ENCODE data around the gene ITGA11. TPM values are rescaled to one million over a fixed set of nuclear protein-coding genes. Genes with fewer than 3 reads are reported as not detected.

The ITGA11 gene
- total RNA-seq, 1 donor from 2014 or later, result 7.0 TPM

- Histone ChIP-seq H3K4me3 (ENCODE audit: low read depth, low read length) (no peak overlapping the region), H3K36me3 (ENCODE audit: control insufficient read depth, insufficient read depth, low read length) (no peaks in the 10 kb centered on the region), H3K27me3 (ENCODE audit: control insufficient read depth, insufficient read depth, low read length) (no peaks in the 10 kb centered on the region)
- DNase-seq (ENCODE audit: low read depth), result no peak
- TF ChIP-seq, protein P1, sequence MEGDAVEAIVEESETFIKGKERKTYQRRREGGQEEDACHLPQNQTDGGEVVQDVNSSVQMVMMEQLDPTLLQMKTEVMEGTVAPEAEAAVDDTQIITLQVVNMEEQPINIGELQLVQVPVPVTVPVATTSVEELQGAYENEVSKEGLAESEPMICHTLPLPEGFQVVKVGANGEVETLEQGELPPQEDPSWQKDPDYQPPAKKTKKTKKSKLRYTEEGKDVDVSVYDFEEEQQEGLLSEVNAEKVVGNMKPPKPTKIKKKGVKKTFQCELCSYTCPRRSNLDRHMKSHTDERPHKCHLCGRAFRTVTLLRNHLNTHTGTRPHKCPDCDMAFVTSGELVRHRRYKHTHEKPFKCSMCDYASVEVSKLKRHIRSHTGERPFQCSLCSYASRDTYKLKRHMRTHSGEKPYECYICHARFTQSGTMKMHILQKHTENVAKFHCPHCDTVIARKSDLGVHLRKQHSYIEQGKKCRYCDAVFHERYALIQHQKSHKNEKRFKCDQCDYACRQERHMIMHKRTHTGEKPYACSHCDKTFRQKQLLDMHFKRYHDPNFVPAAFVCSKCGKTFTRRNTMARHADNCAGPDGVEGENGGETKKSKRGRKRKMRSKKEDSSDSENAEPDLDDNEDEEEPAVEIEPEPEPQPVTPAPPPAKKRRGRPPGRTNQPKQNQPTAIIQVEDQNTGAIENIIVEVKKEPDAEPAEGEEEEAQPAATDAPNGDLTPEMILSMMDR (IDR thresholded peaks at IDR 0.05; ENCODE audit: insufficient read depth, low read length, poor library complexity, severe bottlenecking), result no peak
These were observed 21.3 kb downstream of the ITGA11 start for GRCh38 chr15:68410466-68411342.

GRCh38 chr15:68409736-68410370 lies 22.1 kb downstream of the ITGA11 start:
- no peaks in the 10 kb centered on the region for H3K36me3 ChIP-seq (ENCODE audit: control insufficient read depth, insufficient read depth, low read length)
- H3K4me3 ChIP-seq (ENCODE audit: low read depth, low read length), result no peak overlapping the region
- TF ChIP-seq, protein P1 (IDR thresholded peaks at IDR 0.05; ENCODE audit: insufficient read depth, low read length, poor library complexity, severe bottlenecking), result no peak
- H3K27me3 ChIP-seq (ENCODE audit: control insufficient read depth, insufficient read depth, low read length), result no peaks in the 10 kb centered on the region
- no peak for DNase-seq (ENCODE audit: low read depth)

DNA sequence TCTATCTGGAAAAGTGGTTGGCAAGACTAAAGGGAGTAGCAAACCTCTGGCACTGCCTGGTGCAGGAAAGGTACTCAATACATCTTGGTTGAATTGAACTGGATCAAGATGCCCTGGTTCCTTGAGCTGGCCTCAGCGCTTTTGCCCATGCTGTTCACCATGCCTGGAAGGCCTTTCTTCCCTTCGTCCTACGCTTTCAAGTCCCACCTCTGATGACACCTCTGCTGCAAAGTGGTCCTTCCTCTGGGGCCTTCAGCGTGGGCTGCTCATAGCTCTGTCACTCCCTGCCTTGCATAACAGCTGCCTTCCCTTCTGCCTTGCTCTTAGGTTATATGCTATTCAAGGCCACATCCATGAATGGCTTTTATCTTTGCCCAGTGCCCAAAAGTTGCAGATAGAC lies 23.0 kb downstream of the ITGA11 start:
- H3K36me3 ChIP-seq (ENCODE audit: control insufficient read depth, insufficient read depth, low read length), result no peaks in the 10 kb centered on the region
- TF ChIP-seq, protein P1 (IDR thresholded peaks at IDR 0.05; ENCODE audit: insufficient read depth, low read length, poor library complexity, severe bottlenecking), result no peak
- no peak overlapping the region for H3K4me3 ChIP-seq (ENCODE audit: low read depth, low read length)
- no peaks in the 10 kb centered on the region for H3K27me3 ChIP-seq (ENCODE audit: control insufficient read depth, insufficient read depth, low read length)
- DNase-seq (ENCODE audit: low read depth), result no peak

DNA sequence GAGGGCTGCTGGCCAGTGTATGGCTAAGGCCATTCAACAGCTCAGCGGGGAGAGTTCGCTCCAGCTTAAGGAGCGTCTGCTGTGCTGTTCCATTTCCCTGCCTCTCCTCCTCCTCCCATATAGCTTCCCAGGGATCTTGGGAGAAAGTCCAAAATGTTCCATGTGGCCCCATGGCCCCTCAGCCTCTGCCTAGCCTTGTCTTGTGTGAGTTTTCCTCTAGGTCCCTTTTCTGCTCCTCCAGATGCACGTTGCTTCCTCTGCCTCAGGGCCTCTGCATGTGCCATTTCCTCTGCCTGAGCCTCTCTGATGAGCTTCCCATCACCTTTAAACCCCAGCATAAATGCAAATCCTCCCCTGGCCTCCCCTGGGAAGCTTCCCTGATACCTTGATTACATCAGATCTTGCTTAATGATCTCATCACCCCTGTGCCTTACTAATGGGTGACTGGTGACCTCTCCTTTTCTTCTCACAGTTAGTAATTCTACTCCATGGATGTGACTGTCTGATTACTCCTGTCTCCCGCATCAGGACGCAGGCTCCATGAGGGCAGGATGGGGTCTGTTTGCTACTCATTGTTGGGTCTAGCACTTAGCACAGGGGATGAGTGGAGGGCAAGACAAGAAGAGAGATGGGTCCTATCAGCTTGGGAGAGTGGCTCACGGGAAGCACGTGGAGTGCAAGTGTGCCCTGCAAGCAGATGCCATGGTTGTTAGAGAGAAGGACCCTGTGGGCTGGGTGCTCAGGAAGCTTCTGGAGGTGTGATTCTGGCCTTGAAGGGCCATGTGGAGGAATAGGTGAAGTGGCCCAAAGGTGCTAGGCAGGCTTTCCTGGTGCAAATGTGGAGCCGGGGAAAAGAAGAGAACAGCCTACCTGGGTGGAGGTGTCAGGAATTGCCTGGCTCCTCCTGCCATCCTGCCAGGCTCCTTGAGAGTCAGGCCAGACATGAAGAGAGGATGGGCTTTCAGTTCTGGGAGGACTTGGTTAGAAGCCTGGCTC lies 23.8 kb downstream of the ITGA11 start:
- no peaks in the 10 kb centered on the region for H3K36me3 ChIP-seq (ENCODE audit: control insufficient read depth, insufficient read depth, low read length)
- H3K27me3 ChIP-seq (ENCODE audit: control insufficient read depth, insufficient read depth, low read length), result no peaks in the 10 kb centered on the region
- TF ChIP-seq, protein P1 (IDR thresholded peaks at IDR 0.05; ENCODE audit: insufficient read depth, low read length, poor library complexity, severe bottlenecking), result no peak
- H3K4me3 ChIP-seq (ENCODE audit: low read depth, low read length), result no peak overlapping the region
- no peak for DNase-seq (ENCODE audit: low read depth)

DNA sequence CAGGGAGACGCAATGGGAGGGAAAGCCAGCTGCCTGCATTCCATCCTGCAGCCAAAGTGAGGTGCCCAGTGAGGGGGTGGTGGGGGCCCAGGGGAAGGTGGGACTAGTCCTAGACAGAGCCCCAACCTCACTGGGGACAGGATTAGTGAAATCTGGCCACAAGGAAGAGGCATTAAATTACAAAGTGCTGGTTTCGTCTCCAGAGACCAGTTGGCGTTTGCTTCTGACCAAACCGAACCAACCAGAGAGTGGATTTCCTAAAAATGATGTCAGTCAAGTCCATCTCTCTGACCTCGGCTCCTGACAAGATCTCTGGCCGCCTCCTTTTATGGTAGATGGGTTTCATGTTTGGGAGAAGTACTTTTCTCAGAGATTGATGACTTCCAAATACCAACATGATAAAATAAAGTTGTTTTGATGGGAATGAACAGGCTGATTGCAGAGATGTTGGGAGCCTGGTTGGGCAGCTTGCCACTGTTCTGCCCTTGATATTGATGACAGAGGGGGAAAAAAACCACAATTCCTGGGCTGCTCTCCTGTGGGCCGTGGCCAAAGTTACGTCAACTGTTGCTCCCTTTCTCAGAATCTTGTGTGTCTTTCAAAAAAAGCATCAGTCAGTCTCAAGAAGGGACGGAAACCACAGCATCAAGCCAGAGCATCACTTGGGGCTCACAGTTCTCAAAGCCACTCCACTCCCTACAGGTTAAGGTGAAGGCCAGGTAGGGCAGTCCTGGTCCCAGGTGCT lies 24.6 kb downstream of the ITGA11 start:
- Histone ChIP-seq H3K36me3 (ENCODE audit: control insufficient read depth, insufficient read depth, low read length) (no peaks in the 10 kb centered on the region), H3K4me3 (ENCODE audit: low read depth, low read length) (no peak overlapping the region), H3K27me3 (ENCODE audit: control insufficient read depth, insufficient read depth, low read length) (no peaks in the 10 kb centered on the region)
- TF ChIP-seq, protein P1 (IDR thresholded peaks at IDR 0.05; ENCODE audit: insufficient read depth, low read length, poor library complexity, severe bottlenecking), result no peak
- no peak for DNase-seq (ENCODE audit: low read depth)
